Uterus (tissue), 4 donors: ENCODE data around the gene SLC43A3. TPM values are rescaled to one million over a fixed set of nuclear protein-coding genes. Genes with fewer than 3 reads are reported as not detected.

Experiments used
- DNase-seq, 2 donors: peaks; one replicate each; pipeline ENCODE4 v3.0.0-alpha.2; 2019 to 2020
- H3K27ac ChIP-seq, 2 donors: fragments of 200-600 bp; sonication (generic); 1 replicate in 1 of 2; 2 replicates in 1 of 2; pipeline ENCODE4 v1.5.1; 2016 to 2018
- H3K27me3 ChIP-seq, 2 donors: fragments of 200-600 bp; sonication (generic); one replicate each; pipeline ENCODE4 v1.5.1; 2018 to 2019; ENCODE audit warnings: control low read depth in 1 of 2
- H3K36me3 ChIP-seq, 2 donors: fragments of 200-600 bp; sonication (generic); one replicate each; pipeline ENCODE4 v1.5.1; 2019; ENCODE audit warnings: control low read depth in 1 of 2
- H3K4me1 ChIP-seq, 2 donors: fragments of 200-600 bp; sonication (generic); one replicate each; pipeline ENCODE4 v1.5.1; 2018 to 2019; ENCODE audit warnings: control low read depth in 1 of 2
- H3K4me3 ChIP-seq, 2 donors: fragments of 200-600 bp; sonication (generic); 1 replicate in 1 of 2; 2 replicates in 1 of 2; pipeline ENCODE4 v1.5.1; 2018 to 2019; ENCODE audit warnings: mild to moderate bottlenecking in 1 of 2
- H3K9me3 ChIP-seq, 2 donors: fragments of 200-600 bp; sonication (generic); one replicate each; pipeline ENCODE4 v1.5.1; 2019; ENCODE audit warnings: control low read depth in 1 of 2
- CTCF ChIP-seq, 4 experiments: fragments of 200-600 bp in 2 of 4; fragments of 450-650 bp in 2 of 4; sonication (generic) in 2 of 4; IDR thresholded peaks; one replicate each; pipeline ENCODE4 v1.5.1; 2016 to 2019; ENCODE audit warnings: antibody characterized with exemption in 4 of 4, mild to moderate bottlenecking in 2 of 4, moderate library complexity in 1 of 4
- POLR2A ChIP-seq, 2 donors: fragments of 450-650 bp; IDR thresholded peaks; one replicate each; pipeline ENCODE4 v1.6.1; 2016; ENCODE audit warnings: antibody characterized with exemption in 2 of 2, mild to moderate bottlenecking in 1 of 2, moderate library complexity in 1 of 2
- intact Hi-C: fragments of 100-400 bp; cut with DNase I; formaldehyde crosslinking; loops from one replicate; pipeline ENCODE4 v1.15.1; 2023; ENCODE audit warnings: low total_unique reads
- total RNA-seq, 4 donors: library from RNA; depleted of rRNA in 3 of 4; stranded (reverse); fragments of >200 nt in 3 of 4; gene quantifications; one replicate each; pipeline versions ENCODE4 v1.1.0 to v1.2.4, GENCODE V29; 2014 to 2023
- donor health status: DM: yes; HTN: yes; CAD: no.

SLC43A3 gene
- 100 to 1,000 TPM in 2 of 4 donors, 10 to 100 TPM in 2; 44.1 to 333 (median 102) TPM for total RNA-seq

DNA sequence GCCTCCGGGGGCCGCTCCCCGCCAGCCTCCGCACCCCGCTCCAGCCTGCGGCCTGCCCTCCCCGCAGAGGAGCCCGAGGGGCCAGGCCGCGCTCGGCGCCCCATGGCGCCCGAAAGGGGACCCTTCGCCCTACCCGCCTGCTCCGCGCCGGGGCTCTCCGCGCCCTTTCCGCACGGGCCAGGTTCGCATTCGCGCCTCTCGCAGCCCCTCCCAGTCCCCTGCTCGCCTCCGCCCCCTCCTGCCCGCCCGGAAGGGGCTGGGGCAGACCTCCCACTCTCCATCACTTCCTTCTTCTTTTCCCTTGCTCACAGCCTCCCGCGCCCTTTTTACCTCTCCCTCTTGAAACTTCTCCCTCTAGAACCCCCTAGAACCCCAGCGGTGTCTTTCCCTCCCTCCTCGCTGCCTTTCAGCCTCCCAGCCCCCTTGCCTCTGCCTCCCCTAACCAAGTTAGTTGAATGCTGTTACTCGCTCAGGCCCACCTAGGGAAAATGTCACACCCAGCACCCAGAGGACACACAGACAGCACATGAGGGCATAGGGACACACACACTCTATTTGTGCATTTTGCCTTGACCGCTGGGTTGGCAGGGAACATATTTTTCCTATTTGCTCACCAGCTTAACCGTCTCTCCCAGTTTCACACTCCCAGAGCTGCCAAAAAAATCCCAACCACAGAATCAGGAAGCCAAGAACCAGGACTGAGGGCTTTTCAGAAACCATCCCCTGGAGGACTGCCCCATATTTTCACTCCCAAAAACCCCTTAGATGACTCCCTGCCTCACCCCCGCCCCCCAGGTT lies at the start of gene SLC43A3:
Gene SLC43A3 (minus strand): TSS at position 193 of the 798 bp plus-strand sequence. CDS start 949 bp downstream, outside the sequence.
- no peaks in the 10 kb centered on the region for H3K36me3 ChIP-seq
- intact Hi-C loops, result no loop called here
- H3K4me3 ChIP-seq, result peak within 1 kb of the TSS; percentile 40 to 48
- H3K4me1 ChIP-seq, result peaks cover 0 to 25% of the 10 kb centered on the region in 2 donors
- DNase-seq, result peak; percentile 74 to 84
- no peaks in the 10 kb centered on the region for H3K27me3 ChIP-seq
- TF ChIP-seq CTCF (IDR thresholded peaks at IDR 0.05) (peak in 1 of 4 experiments; percentile 6), POLR2A (IDR thresholded peaks at IDR 0.05) (peak in 1 of 2 donors; percentile 29)
- no peaks in the 10 kb centered on the region for H3K9me3 ChIP-seq
- peak within 1 kb of the TSS; percentile 94 to 98 for H3K27ac ChIP-seq

DNA sequence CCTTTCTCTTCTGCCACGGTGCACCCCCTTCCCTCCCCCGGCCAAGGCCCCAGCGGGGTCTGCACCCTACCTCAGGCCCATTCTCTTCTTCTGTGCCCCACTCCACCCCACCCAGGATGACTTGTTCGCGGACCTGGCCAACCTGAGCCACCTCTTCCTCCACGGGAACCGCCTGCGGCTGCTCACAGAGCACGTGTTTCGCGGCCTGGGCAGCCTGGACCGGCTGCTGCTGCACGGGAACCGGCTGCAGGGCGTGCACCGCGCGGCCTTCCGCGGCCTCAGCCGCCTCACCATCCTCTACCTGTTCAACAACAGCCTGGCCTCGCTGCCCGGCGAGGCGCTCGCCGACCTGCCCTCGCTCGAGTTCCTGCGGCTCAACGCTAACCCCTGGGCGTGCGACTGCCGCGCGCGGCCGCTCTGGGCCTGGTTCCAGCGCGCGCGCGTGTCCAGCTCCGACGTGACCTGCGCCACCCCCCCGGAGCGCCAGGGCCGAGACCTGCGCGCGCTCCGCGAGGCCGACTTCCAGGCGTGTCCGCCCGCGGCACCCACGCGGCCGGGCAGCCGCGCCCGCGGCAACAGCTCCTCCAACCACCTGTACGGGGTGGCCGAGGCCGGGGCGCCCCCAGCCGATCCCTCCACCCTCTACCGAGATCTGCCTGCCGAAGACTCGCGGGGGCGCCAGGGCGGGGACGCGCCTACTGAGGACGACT lies 49.3 kb upstream of the SLC43A3 start:
- Histone ChIP-seq H3K4me1 (peaks cover 0 to 5% of the 10 kb centered on the region in 2 donors), H3K27ac (no peak overlapping the region), H3K27me3 (no peaks in the 10 kb centered on the region), H3K4me3 (peak overlapping the region; percentile 12 to 43), H3K9me3 (no peaks in the 10 kb centered on the region), H3K36me3 (no peaks in the 10 kb centered on the region)
- DNase-seq, result peak in 1 of 2 donors; percentile 60
- TF ChIP-seq POLR2A (IDR thresholded peaks at IDR 0.05) (no peak), CTCF (IDR thresholded peaks at IDR 0.05) (no peak)
- intact Hi-C loops, result no loop called here

GRCh38 chr11:57475671-57476046 lies 48.7 kb upstream of the SLC43A3 start:
- intact Hi-C loops, result no loop called here
- Histone ChIP-seq H3K27ac (no peak overlapping the region), H3K4me1 (peaks cover 0 to 5% of the 10 kb centered on the region in 2 donors), H3K36me3 (no peaks in the 10 kb centered on the region), H3K4me3 (no peak overlapping the region), H3K27me3 (no peaks in the 10 kb centered on the region), H3K9me3 (no peaks in the 10 kb centered on the region)
- DNase-seq, result no peak
- no peak for TF ChIP-seq CTCF (IDR thresholded peaks at IDR 0.05)
- TF ChIP-seq POLR2A (IDR thresholded peaks at IDR 0.05), result no peak

- no peak overlapping the region for H3K27ac ChIP-seq
Observed at GRCh38 chr11:57475191-57475590, 48.3 kb upstream of the SLC43A3 start.

DNA sequence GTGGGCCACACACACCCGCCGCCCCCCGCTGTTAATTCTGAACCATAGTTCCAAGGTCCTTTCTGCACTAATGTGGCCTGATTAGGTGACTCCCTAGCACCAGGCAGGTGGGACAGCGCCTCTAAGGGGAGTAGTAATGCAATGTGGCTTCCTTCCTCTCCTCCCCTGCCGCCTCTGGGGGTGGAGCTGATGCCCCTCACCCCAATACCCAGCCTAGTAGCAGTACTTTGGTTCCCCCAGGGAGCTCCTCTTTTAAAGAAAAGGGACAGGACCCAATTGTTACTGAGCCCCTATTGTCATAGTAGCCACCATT lies 47.8 kb upstream of the SLC43A3 start:
- Histone ChIP-seq H3K4me3 (no peak overlapping the region), H3K9me3 (no peaks in the 10 kb centered on the region), H3K27ac (no peak overlapping the region), H3K4me1 (peaks cover 0 to 5% of the 10 kb centered on the region in 2 donors), H3K36me3 (no peaks in the 10 kb centered on the region), H3K27me3 (no peaks in the 10 kb centered on the region)
- no peak for TF ChIP-seq POLR2A (IDR thresholded peaks at IDR 0.05)
- TF ChIP-seq CTCF (IDR thresholded peaks at IDR 0.05), result no peak
- no peak for DNase-seq
- intact Hi-C loops, result no loop called here

More at GRCh38 chr11:57475191-57475590, 48.3 kb upstream of the SLC43A3 start:
- H3K36me3 ChIP-seq, result no peaks in the 10 kb centered on the region
- H3K27me3 ChIP-seq, result no peaks in the 10 kb centered on the region
- H3K9me3 ChIP-seq, result no peaks in the 10 kb centered on the region
- H3K4me3 ChIP-seq, result no peak overlapping the region
- TF ChIP-seq POLR2A (IDR thresholded peaks at IDR 0.05), result no peak
- intact Hi-C loops, result no loop called here
- DNase-seq, result no peak
- H3K4me1 ChIP-seq, result peaks cover 0 to 5% of the 10 kb centered on the region in 2 donors
